PFSK-1 (cell line): ENCODE results near the gene IER2.

ENCODE experiments used
- FOXP2 ChIP-seq: optimal IDR thresholded peaks from 2 replicates; pipeline ENCODE3; 2011; ENCODE audit warnings: borderline replicate concordance, control low read depth, inconsistent platforms; ENCODE audit not compliant: insufficient read depth; ENCODE audit errors: extremely low read length, extremely low read depth
- POLR2AphosphoS5 ChIP-seq: IDR thresholded peaks from 2 replicates; pipeline ENCODE4 v1.6.1; 2012; ENCODE audit warnings: low read depth, mild to moderate bottlenecking, control low read depth, low read length, moderate library complexity
- REST ChIP-seq, 2 experiments: IDR thresholded peaks; 2 replicates each; pipeline versions ENCODE4 v1.6.1 to v1.8.0; 2011 to 2012; ENCODE audit warnings: low read depth in 2 of 2, low read length in 2 of 2, control low read depth in 1 of 2, inconsistent platforms in 1 of 2, mild to moderate bottlenecking in 1 of 2, moderate library complexity in 1 of 2; ENCODE audit not compliant: insufficient read depth in 1 of 2
- SIN3A ChIP-seq: IDR thresholded peaks from 2 replicates; pipeline ENCODE4 v1.6.1; 2012; ENCODE audit warnings: mild to moderate bottlenecking, low read length, moderate library complexity, borderline replicate concordance; ENCODE audit not compliant: insufficient read depth
- TAF1 ChIP-seq: IDR thresholded peaks from 2 replicates; pipeline ENCODE4 v1.6.1; 2012; ENCODE audit warnings: low read length, control low read depth, borderline replicate concordance; ENCODE audit not compliant: insufficient read depth

Gene IER2

DNA sequence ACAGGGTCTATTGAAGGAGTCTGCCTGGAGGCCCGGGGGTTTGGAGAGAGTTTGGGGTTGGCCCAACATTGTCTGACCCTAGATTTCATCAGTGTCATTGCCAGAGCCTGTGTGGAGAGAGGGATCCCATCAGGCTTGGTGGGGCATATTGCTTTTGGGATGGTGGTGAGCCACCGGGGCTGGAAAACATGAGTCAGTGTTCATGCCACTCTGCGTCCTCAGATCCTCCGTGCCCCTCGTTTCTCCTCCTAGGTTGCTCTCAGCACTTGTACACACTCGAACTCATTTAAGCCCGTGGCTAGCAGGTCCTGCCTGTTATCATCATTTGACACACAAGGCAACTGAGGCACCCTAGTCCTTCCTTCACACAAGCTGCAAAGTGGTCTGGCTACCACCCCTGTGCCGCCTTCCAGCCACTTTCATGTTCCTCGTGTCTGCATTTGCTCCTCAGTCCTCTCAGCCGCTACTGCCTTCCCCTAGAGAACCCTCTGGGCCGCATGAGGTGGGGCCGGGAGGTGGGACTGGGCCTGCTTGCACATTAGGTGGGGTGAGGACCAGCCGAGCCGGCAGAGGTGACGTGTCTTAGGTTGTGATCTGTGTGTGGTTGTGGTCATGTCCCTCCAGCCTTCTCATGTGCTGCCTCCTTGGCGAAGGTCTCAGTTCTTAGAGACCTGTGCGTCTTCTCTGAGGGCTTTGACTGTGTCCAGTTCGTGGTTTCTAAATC is 28.5 kb upstream of the IER2 start:
- TF ChIP-seq FOXP2 = no peak
- TF ChIP-seq POLR2AphosphoS5 = no peak

GRCh38 chr19:13122275-13122878 is 27.8 kb upstream of the IER2 start:
- TF ChIP-seq POLR2AphosphoS5 (no peak), REST (IDR thresholded peaks at IDR 0.05; ENCODE audit: insufficient read depth in 1 of 2, low read depth in 2 of 2, low read length in 2 of 2) (no peak), FOXP2 (no peak), SIN3A (no peak), TAF1 (no peak)

GRCh38 chr19:13122980-13123957 is 26.9 kb upstream of the IER2 start:
- TF ChIP-seq REST (IDR thresholded peaks at IDR 0.05; ENCODE audit: insufficient read depth in 1 of 2, low read depth in 2 of 2, low read length in 2 of 2) = no peak
- no peak for TF ChIP-seq TAF1
- TF ChIP-seq POLR2AphosphoS5 = no peak
- TF ChIP-seq SIN3A = no peak
- TF ChIP-seq FOXP2 = no peak

DNA sequence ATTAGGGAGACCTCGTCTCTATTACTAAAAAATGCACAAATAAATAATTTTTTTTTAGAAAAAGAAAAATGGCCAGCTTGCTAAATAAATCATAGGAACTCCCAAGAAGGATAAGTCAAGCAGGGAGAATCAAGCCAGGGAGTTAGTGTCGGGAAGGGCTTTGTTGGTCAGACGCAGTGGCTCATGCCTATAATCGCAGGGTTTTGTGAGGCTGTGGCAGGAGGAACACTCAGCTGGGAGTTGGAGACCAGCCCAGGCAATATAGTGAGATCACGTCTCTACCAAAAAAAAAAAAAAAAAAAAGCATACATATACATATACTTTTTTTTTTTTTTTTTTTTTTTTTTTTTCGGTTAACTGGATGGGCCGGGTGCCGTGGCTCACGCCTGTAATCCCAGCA is 23.2 kb upstream of the IER2 start:
- TF ChIP-seq POLR2AphosphoS5 = no peak

DNA sequence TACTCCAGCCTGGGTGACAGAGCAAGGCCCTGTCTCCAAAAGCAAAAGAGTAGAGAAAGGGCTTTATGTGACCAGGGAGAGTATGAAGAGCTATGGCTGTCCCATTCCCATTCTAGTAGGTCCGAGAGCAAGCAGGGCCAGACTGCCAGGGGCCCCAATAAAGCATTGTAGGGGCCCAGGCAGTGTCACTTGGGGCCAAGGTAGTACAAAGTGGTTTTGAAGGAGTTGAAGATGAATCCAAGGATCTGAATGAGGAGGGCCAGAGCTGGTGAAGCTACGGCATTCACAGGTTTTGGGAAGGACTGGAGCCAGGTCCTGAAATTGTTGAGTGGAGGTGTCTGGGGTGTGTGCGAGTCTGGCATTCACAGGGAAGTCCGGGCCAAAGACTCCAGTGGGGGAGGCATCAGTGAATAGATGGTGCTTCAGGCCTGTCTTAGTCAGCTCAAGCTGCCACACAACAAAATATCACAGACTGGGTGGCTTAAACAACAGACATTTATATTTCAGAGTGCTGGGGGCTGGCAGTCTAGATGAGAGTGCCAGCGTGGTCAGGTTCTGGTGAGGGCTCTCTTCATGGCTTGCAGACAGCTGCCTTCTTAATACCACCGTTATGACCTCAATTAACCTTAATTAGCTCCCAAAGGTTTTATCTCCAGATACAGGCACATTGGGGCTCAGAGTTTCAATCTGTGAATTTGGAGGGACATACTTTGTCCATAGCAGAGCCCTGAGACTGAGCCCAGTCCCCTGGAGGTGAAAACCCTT is 22.2 kb upstream of the IER2 start:
- TF ChIP-seq POLR2AphosphoS5 (no peak), TAF1 (no peak), REST (IDR thresholded peaks at IDR 0.05; ENCODE audit: insufficient read depth in 1 of 2, low read depth in 2 of 2, low read length in 2 of 2) (no peak), FOXP2 (no peak), SIN3A (no peak)
